C4-2B (cell line): ENCODE measurements around the gene TPSAB1.
"Not testable (repeated sequence)": the region's sequence is repeated elsewhere in the genome, so short reads cannot be mapped to it uniquely, and the experiment has no call there.

ENCODE experiments used
- H3K27ac ChIP-seq: fragments of 450-650 bp; 2 replicates; pipeline ENCODE4 v1.5.1; 2017
- ZFX ChIP-seq: fragments of 450-650 bp; IDR thresholded peaks from 2 replicates; pipeline ENCODE4 v1.6.1; 2017
- TF ChIP-seq, protein P1 (sequence below): fragments of 450-650 bp; conservative IDR thresholded peaks from 2 replicates; pipeline ENCODE4 v1.5.1; 2017; ENCODE audit warnings: mild to moderate bottlenecking

TPSAB1 gene

DNA sequence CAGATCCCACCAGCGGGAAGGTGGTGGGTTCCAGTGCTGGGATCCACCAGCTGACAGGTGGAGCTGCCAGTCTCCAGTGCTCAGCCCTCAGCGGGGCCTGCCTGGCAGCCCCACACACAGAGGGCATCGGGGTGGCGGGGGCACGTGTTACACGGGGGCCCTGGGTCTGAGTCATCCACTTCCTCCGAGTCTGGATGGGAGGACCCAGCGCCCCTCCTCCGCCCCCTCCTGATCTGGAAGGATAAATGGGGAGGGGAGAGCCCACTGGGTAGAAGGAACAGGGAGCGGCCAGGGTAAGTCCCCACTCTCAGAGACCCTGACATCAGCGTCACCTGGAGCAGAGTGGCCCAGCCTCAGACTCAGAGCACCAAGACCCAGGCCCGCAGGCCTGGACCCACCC is at the start of gene TPSAB1:
TSS of gene TPSAB1 (plus strand) at position 270 of the 400 bp plus-strand sequence. CDS start 234 bp downstream, outside the sequence.
- not testable (repeated sequence) for H3K27ac ChIP-seq

DNA sequence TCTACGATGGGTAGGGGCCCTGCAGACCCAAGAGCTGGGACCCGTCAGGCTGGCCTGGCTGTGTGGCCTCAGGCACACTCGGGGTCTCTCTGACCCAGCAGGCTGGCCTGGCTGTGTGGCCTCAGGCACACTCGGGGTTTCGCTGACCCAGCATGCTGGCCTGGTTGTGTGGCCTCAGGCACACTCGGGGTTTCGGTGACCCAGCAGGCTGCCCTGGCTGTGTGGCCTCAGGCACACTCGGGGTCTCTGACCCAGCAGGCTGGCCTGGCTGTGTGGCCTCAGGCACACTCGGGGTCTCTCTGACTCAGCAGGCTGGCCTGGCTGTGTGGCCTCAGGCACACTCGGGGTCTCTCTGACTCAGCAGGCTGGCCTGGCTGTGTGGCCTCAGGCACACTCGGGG is 49.7 kb upstream of the TPSAB1 start:
- not testable (repeated sequence) for H3K27ac ChIP-seq

DNA sequence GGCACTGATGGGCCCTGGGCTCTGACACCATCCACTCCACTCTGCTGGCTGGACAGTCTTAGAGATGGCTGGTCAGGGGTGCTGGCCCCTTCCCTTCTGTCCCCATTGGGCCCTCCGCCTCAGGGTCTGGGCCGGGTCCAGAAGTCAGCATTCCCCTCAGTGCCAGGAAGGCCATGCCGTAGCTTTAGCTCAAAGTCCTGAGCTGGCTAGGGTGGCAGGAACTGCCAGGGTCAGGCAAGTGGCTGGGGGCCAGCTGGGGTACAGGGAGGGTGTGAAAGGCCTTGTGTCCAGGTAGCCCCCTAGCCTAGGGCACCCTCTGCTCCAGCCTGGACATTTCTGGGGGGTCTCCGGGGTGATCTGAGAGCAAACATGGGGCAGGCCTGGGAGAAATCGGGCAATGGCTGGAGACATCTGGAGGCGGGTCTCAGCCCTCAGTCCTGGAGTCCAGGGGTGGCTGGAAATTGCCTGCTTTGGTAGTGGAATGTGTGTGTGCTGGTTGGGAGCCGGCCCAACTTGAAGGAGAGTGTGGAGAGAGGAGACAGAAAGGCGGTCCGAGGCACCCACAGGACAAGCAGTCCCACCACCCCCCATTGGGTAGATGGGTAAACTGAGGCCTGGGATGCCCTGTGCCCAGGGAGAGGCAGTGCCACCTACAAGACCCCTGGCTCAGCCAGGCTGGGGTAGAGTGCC is 48.0 kb upstream of the TPSAB1 start:
- H3K27ac ChIP-seq: no peak overlapping the region
- TF ChIP-seq ZFX: no peak
- TF ChIP-seq, protein P1, sequence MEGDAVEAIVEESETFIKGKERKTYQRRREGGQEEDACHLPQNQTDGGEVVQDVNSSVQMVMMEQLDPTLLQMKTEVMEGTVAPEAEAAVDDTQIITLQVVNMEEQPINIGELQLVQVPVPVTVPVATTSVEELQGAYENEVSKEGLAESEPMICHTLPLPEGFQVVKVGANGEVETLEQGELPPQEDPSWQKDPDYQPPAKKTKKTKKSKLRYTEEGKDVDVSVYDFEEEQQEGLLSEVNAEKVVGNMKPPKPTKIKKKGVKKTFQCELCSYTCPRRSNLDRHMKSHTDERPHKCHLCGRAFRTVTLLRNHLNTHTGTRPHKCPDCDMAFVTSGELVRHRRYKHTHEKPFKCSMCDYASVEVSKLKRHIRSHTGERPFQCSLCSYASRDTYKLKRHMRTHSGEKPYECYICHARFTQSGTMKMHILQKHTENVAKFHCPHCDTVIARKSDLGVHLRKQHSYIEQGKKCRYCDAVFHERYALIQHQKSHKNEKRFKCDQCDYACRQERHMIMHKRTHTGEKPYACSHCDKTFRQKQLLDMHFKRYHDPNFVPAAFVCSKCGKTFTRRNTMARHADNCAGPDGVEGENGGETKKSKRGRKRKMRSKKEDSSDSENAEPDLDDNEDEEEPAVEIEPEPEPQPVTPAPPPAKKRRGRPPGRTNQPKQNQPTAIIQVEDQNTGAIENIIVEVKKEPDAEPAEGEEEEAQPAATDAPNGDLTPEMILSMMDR: no peak

DNA sequence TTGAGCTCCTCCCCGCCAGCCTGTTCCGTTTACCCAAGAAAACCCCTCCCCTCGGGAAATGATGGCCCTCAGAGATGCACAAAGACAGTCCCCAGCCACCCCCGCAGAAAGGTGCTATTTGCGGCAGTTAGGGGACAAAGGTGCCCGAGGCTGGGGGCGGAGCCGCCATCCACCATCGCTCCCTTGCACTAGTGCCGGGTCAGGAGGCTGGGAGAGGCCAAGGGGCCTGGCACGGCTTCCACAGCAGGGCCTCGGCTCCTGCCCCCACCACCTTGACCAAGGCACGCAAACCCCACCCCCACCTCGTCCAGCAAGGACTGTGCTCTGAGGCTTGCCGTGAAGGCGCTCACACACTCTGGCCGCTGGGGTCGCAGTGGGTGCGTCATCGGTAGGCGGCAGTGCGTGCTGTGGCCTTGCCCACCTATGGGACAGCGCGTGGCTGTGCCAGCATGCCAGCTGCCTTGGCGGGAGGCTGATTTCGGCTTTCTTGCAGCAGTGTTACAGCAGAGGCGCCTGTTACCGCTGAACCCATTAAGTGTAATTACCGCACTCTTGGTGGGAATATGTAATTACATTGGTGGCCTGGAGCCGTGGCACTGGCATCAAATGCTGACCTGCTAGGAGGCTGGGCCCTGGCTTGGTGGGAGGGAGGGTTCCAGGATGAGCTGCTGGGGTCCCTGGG is 47.2 kb upstream of the TPSAB1 start:
- no peak overlapping the region for H3K27ac ChIP-seq

DNA sequence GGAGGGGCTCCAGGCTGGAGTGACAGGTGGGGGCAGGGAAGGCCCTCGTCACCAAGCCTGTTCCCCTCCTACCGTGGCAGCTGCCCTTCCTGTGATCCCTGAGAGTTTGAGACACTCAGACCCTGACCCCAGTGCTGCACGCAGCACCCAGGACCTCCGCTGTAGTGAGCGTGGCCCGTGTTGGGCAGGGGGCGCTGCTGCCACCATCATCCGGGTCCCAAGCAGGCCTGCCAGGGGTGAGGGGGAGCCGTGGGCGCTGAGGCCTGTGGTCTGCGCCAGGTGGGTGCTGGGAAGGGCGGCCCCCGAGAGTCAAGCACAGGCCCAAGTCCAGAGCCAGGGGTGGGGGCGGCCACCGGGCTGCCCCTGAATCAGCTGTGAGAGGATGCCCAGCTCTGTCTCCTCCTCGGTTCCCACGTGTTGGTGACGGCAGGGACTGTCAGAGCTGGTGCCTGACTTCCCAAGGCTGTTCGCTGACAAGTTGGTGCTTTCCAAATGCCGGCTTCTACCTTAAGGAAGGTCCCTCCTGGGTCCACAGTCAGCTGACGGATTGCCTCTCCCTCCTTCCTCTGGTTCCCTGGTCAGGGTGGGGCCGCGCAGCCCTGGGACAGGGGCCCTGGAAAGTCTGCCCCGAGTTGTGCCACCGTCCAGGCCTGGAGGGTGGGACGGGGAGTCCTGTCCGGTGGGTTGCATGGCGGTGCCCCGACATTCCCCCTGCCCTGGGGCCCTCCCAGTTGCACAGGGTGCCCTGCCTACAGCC is 46.5 kb upstream of the TPSAB1 start:
- H3K27ac ChIP-seq: no peak overlapping the region
- TF ChIP-seq ZFX: no peak
- TF ChIP-seq, protein P1: no peak

More for the DNA sequence above, 47.2 kb upstream of the TPSAB1 start:
- TF ChIP-seq, protein P1: no peak
- TF ChIP-seq ZFX: no peak

DNA sequence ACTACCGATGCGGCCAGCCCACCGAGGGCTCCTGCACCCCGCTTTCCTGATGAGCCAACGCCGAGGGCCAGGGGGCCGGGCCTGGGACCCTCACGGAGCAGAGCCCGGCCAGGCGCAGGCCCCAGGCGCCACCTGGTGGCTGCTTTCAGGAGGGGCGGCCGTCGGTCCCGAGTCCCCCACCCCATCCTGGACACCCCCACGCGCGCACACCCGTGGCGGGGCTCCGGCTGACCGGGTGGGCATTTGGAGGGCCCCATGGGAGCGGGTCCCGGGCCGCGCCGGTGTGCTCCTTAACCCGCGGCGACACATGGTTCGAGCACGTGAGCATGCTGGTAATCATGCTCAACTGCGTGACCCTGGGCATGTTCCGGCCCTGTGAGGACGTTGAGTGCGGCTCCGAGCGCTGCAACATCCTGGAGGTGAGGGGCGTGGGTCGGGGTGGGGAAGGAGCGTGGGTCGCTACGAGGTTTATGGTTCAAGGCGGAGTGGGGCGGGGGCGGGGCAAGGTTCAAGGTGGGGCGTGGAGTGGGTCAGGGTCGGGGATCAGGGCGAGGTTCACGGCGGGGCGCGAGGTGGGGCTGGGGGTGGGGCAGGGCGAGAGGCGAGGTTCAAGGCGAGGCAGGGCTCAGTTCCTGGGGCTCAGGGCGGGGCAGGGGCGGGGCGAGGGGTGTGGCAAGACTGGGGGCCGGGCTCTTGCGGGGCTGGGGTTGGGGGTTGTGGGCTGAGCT is 45.7 kb upstream of the TPSAB1 start:
- no peak for TF ChIP-seq ZFX
- TF ChIP-seq, protein P1: peak; percentile 97
- no peak overlapping the region for H3K27ac ChIP-seq

DNA sequence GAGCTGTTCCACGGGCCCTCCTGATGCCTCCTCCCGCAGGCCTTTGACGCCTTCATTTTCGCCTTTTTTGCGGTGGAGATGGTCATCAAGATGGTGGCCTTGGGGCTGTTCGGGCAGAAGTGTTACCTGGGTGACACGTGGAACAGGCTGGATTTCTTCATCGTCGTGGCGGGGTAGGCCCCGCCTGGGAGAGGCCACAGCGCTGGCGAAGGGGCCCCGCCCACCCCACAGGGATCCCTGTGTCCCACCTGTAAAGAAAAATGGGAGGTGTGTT is 45.2 kb upstream of the TPSAB1 start:
- TF ChIP-seq, protein P1: no peak
- no peak for TF ChIP-seq ZFX
- H3K27ac ChIP-seq: no peak overlapping the region

DNA sequence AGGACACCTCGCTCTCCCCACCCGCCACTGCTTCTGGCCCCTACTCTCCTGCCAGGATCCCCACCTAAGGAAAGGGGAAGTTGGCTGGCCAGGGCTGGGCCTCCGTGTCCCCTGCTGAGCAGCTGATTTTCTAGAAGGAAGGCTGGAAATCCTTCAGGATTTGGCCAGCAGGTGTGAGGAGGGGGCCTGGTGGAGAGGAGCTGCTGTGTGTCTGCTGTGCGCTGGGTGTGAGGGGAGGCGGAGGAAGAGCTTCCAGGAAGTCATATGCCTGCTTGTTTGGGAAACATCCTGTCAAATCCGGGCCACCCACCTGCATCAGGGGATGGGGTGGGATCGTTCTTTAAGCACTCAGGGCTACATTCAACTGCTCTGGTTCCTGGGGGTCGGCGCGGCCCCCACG is 44.0 kb upstream of the TPSAB1 start:
- TF ChIP-seq ZFX: no peak
- TF ChIP-seq, protein P1: no peak
- no peak overlapping the region for H3K27ac ChIP-seq
